NCI-H1436 (cell line): ENCODE measurements around the gene SLC9A3.
"Not testable (repeated sequence)": the region's sequence is repeated elsewhere in the genome, so short reads cannot be mapped to it uniquely, and the experiment has no call there.

ENCODE experiments used
- DNase-seq: peaks from one replicate; lab custom pipeline; 2025; lab: John Stamatoyannopoulos, UW

The SLC9A3 gene

DNA sequence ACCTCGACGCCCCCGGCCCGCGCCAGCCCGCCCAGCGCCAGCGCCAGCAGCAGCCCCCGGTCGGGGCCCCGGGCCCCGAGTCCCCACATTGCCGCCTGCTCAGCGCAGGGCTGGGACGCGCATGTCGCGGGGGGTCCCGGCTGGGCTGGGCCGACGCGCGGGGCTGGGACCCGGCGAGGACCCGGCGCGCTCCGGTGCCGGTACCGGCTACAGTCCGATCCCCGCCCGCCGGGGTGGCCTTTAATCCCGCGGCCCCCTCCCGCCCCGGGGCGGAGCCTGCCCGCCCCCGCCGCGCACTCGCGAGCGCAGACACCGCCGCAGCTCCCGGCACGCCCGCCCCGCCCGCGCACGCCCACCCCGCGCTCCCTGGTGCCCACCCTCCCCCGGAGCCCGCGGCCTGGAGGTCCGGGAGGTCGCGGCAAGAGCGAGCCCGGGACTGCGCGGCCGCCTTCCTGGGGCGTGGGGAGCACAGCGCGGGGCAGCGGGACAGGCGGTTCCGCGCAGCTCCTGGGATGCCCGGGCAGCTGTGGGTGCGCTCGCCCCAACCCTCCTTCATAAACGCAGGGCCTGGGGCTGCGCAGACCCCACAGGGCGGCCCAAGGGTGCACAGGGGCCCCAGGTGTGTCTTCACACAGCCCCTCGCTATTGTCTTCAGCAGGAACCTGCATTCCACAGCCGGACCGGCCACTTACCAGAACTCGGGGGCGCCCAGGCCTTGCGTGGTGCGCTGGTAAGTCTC is at the start of gene SLC9A3:
TSS of gene SLC9A3 (minus strand) at position 216 of the 739 bp plus-strand sequence.
- DNase-seq: no peak

DNA sequence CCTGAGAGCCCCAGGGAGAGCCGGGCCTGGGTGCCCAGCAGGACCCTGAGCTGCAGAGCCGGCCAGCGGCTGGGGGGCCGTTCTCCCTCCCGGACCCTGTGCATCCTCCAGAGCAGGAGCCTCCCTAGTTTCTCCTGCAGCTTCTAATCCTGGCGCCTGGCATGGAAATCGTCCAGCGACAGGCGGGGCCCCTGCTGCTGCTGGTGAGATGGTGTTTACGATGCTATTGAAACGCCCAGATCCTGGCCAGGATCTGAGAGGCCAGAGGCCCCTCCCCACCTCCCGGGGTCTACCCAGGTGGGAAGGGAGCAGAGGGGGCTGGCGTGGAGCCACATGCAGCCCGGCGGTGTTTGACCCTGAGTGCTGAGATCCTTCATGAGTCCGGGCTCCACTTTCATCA is 49.7 kb upstream of the SLC9A3 start:
- no peak for DNase-seq

DNA sequence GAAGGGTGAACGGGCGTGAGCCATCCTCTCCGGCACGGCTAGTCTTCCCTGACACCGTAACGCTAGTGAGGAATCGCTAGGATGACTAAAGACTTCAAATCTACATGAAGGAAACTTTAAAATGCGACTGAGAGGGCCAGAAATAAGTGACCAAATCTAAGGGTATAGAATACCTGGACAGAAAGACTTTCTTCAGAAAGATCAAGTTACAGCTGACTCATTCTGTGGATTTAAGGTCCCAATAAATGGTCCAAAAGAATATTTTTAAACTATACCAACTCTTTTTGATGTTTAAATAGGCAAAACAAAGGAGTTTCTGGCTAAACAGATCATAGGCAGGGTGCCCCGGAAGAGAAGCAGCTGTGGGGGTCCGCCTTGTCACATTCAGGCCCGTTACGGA is 49.0 kb upstream of the SLC9A3 start:
- no peak for DNase-seq

DNA sequence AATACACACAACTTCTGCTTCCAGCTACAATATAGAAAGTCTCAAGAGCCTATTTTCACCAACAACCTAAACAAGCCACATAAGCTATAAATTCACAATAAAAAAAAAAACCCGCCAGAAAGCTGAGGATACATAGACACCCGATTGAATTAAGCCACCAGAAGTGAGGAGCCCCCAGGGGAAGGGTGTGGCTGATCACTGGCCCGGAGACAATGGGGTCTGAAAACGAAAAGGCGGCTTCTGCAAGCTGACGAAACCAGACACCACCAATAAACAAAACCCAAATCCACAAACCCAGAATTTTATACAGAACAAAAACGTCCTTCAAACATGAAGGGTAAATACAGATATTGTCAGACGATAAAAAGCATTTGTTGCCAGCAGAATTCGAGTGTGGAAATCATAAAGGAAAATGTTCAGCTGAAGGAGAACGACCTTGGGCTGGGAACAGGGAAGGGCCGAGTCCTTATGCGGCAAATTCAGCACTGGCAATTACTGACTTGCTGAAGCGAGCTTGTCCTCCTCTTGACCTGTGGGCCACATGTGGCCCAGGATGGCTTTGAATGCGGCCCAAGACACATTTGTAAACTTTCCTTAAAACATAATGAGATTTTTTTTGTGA is 48.3 kb upstream of the SLC9A3 start:
- peak; percentile 83 for DNase-seq

DNA sequence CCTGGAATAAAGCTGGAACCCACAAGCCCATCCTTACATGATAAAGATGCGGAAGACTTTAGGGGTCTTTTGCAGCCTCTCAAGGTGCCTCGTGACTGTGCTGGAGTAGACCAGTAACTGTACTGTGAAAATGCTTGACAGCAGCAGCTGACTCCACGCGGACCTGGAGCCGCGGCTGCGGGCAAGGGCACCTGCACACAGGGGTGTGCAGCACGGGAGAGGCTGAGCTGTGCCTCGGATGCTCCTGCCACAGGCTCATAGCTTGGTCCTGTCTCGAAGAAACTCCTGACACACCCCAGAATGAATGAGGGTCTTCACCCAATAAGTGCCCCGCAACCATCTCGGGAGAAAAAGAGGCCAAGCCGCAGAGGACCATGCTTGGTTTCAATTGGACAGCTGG is 47.5 kb upstream of the SLC9A3 start:
- DNase-seq: no peak

DNA sequence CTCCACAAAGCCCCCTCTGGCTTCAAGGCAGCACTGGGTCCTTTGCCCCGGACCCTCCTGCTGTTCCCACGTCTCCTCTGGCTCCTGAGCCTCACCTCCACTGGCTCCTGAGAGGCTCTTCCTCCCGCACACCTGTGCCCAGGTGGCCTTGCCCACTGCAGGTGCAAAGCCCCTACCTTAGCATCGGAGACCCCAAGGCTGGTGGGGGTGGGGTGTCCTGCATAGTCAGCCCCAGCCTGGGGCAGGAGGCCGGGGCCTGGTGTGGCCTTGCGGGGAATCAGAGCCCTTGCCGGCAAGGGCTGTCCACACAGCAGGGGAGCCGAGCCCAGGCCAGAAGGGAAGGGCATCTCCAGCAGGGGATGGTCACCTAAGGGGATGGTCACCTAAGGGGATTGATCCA is 46.6 kb upstream of the SLC9A3 start:
- no peak for DNase-seq

DNA sequence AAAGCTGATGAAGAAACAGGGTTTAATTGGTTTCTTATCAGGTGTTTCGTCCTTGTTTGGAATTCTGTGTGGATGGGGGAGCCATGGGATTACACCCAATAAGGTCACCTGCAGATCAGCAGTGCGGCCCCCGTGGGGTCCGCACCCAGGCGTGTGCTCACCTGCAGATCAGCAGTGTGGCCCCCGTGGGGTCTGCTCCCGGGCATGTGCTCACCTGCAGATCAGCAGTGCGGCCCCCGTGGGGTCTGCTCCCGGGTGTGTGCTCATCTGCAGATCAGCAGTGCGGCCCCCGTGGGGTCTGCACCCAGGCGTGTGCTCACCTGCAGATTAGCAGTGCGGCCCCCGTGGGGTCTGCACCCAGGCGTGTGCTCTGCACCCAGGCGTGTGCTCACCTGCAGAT is 46.2 kb upstream of the SLC9A3 start:
- no peak for DNase-seq

DNA sequence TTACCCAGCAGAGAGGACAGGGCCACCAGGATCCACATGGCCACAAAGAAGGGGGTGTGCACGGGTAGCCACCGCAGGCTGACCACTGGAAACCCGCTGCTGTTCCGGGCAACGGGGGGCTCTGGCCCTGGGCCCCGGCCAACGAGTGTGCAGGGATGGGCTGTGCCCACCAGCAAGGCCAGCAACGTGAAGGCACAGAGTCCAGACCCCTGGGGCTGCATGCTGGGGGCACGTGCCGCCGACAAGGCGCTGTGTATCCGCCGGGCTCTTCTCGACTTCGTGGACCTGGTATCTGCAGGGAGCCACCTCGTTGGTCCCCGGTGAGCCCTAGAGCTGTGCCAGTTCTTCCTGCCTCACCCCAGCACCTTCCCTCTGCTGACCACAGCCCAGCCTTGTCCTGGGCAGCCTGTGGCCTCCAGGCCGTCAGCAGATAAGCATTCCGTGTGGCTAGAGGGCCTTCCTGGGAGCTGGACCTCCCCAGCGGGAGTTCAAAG is 45.7 kb upstream of the SLC9A3 start:
- no peak for DNase-seq

DNA sequence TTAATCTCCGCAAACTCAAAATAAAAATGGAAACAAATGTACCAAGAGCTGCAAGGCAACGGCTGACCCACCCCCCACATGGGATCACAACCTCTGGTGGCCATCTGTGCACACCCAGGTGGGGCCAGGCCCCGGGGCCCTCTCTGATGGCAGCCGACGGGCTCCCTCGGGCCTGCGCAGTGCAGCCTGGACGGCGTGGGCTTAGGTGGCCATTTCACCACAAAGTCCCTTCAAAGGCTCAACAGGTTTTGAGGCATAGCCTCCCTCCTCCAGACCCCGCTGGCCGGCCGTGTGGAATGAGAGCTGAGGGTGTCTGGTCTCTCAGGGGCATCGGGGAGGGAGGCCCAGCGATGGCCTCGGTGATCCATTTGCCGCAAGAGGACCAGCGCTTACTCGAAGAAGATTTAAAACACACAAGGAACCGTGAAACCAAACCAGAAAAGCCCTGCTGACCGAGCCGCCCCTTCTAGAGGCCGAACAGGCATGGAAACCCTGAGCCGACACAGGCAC is 45.2 kb upstream of the SLC9A3 start:
- DNase-seq: no peak

DNA sequence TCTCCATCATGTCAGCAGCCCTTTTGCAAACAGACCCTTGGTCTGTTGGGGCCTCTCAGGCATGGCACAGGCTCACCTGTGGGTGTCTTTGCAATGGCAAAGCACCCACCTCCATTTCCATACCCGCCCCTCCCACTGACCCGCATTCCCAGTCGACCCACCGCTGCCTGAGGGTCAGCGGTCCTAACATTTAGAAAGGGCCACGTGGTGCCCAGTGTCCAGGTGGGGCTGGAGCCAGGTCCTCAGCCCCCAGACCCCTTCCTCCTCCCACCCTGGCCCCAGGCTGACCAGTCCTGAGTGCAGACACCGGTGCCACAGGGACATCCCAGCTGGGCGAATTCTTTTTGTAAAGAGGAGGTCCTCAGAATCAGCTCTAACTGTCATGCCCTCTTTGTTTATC is 44.6 kb upstream of the SLC9A3 start:
- no peak for DNase-seq

DNA sequence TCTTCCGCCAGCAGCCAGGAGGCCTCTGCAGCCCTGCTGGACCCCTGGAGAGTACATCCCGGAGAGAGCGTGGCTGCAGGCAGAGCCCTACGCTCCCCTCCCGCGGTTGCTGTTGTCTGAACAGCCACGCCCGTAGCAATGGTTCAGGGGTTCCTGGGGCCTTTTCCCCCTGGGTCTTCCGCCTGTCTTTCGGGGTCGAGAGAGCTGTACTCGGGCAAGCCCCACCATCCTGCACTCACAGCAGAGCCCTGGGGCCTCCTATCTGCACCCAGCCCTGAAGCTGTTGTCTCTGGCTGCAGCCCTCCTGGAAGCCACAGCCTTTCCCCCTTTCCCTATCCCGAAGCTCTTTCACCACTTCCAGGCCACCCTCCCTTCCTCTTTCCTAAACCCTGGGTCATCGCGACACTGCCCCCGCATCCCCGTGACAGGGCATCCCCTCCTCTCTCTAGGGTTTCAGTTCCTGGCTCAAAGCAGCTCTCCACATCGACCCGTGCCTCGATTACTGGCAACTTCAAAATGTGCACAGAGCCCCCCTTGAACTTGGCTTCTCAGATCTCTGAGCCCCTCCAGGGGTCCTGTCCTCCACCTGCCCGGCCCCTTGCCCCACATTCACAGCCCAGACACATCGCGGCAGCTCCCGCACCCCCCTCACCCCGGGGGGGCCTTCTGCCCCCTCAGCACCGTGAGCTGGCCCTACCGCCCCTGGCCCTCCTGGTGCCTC is 44.0 kb upstream of the SLC9A3 start:
- DNase-seq: no peak

DNA sequence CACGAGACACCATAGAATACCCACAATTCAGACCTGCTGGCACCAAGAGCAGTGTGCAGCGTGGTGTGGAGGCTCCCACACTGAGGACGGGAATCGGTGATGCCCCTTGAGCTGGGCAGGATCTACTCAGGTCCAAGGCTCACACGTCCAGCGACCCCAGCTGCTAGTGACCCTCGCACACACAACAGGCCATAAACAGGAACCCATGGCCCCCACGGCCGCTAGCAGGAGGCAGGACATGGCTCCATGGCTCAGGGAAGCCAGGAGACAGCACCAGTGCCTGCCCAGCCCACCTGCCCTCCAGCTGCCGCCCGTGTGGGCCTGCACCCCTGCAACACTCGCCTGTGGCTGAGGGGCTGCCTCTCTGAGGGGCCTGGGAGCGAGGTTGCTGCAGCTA is 43.4 kb upstream of the SLC9A3 start:
- no peak for DNase-seq

DNA sequence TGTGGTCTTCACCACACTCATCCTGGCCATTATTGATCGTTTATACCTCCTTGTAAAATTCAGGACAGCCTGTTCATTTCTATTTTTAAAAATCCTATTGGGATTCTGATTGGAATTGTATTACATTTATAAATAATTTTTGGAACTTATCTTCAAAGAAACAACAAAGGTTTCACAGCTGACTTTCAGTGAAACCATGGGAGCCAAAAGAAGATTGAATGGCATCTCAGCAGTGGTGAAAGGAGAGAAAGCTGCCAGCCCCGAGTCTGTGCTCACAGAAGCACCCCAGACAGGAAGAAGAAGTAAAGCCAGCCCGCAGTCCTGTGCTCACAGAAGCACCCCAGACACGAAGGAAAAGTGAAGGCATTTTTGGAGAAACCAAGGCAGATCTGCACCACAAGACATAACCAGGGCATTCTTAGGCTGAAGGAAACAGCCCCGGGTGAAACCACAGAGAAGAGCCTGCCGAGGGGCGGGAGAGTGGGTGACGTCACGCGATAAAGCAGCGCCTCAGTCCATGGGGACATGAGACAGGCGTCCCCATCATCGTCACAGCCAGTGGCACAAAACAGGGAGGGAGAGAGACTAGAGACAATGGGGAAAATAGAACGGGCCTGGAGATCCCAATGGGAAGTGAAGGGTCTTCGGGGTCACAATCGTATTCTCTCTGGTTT is 42.5 kb upstream of the SLC9A3 start:
- DNase-seq: no peak

DNA sequence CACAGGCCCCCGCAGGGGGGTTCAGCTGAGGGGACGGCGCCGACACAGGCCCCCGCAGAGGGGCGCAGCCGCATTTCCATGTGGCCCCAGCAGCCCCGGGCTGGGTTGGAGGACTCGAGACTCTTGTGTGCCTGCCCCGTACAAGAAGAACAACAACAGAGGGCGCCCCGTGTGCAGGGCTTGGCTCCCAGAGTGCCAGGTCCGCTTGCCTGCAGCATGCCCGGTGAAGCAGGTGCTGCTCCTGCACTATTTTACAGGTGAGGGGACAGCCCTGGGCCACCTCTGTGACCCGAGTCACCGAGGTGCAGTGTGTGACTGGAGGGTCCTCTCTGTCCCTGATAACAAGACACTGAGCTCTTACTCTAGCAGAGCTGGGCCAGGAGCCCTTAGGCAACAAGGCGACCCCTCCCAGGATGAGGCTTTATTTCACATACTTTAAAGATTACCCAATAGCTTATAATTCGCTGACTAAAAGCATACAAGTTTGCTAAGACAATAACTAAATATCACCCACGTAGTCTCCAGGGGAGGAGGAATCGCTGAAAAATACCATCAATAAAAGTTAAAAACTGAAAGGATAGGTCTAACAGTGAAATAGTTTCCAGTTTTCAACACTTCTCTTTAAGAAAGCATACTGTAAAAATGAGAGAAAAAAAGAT is 41.7 kb upstream of the SLC9A3 start:
- DNase-seq: no peak

DNA sequence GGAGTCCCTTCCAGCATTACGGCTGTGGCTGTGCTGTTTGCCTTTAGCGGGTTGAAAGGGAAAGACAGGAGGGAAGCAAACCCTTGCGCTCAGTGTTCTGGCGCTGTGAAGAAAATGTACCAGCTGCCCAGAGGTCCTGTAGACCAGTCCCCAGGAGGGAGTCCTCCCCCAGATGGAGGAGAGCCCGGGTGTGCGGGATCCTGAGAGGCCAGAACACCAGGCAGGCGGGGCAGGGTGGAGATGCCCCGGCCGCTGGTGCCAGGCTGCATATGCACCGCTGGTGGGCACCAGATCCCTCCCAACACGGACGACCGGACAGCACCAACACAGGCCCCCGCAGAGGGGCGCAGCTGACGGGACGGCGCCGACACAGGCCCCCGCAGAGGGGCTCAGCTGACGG is 37.2 kb upstream of the SLC9A3 start:
- no peak for DNase-seq

DNA sequence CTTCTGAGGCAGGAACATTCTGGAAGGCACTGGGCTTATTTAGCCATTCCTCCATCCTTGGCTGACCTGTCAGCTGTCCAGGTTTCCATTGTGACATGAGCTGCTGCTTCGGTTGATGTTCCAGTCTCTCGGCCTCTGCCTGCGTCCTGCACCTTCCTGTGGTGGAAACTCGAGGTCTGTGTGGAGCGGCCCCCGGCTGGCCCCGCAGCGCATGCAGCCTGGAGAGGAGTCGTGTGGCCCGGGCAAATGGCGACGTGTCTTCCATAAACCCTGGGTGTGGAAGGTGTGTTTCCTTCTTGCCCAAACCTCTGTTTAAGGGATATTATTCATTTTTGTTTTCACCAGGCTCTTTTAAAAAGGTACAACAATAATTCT is 36.5 kb upstream of the SLC9A3 start:
- no peak for DNase-seq

DNA sequence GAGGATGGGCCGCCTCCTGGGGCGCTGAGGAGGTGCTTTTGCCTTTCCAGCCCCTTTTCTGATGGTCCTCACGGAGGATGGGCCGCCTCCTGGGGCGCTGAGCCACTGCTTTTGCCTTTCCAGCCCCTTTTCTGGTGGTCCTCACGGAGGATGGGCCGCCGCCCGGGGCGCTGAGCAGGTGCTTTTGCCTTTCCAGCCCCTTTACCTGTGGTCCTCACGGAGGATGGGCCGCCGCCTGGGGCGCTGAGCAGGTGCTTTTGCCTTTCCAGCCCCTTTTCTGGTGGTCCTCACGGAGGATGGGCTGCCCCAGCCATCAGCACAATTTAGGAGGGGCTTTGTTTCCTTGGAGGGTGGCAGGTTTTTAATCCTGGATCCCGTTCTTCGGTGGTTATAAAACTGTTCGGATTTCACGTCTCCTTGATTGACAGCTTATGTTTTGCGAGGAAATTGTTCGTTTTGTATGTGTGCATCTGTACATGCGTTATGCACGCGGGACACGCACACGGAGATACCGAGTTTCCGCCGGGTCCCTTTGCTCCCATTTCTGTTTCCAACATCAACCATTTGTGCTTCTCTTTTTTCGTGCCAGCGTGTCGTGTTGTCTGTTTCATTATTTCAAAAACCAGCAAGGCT is 34.7 kb upstream of the SLC9A3 start:
- no peak for DNase-seq

DNA sequence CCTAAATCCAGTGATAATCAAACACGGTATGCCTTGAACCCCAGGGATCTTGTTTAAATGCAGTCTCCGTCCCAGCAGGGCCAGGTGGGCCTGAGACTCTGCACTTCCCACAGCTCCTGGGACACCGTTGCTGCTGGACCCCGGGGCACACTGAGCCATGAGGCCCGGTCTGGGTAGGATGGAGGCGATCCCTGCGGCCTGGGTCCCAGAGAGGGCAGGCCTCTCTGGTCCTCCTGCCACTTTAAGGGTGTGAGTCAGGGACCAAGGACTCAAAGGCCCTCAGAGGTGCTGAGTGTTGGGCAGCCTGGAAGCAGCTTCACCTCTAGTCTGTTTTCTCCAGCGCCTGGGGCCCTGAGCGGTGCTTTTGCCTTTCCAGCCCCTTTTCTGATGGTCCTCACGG is 34.1 kb upstream of the SLC9A3 start:
- no peak for DNase-seq

DNA sequence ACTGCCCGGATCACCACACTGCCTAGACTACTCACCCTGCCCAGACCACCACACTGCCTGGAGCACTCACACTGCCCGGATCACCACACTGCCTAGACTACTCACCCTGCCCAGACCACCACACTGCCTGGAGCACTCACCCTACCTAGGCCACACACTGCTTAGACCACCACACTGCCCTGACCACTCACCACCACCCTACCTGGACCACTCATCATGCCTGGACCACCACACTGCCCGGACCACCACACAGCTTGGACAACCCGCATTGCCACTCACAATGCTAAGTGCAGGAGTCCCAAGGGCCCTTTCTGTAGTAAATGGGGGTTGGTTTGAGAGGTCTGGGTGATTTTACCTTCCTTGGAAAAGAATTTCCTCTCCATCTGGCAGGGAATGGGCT is 33.7 kb upstream of the SLC9A3 start:
- DNase-seq: not testable (repeated sequence)

DNA sequence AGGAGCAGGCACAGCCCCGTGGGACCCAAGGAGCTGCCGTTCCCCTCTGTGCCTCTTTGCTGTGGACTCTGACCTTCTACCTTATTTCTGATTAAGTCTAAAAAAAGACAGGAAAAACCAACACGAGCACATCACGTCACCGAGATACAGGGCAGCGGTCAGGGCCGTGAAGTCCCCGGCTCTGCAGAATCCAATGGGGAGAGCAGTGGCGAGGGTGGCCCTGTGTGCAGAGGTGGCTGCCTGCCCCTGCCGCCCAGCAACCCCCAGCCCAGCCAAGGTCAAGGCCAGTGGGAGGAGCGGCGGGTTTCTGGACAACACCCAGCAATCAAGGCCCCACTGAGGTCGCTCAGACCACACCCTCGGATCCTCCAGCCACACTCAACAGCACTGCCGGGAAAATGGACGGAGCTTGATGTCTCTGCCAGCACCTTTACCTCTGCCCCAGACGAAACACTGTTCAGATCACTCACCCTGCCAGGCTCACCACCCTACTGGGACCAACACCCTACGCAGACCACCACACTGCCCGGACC is 32.7 kb upstream of the SLC9A3 start:
- DNase-seq: no peak

DNA sequence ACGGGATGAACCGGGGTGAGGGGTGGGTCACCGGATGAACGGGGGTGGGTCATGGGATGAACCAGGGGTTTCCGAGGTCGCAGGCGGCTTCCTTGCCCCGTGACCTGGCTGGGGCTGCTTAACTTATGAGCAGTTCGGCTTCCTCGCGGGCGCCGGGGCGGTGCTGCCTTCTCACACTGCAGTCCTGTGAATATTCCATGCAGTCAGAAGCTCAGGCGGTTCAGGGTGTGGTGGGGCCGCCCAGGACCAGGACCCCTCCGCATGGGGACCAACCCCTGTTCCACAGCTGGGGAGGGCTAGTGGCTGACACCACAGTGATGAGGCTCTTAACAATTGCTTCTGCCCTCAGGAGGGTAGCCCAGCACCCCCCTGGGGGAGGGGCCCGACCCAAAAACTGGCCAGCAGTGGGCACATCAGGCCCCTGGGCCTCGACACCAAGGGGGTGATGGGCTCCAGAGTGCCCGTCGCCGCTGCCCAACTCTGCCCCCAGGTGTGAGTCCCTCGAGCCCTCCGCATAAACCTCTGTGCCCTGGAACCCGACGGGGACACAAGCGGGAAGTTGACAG is 30.9 kb upstream of the SLC9A3 start:
- no peak for DNase-seq
